NOMO-1 treated with DMSO at 0.1 percent for 48 hours (cell line): ENCODE data around the gene CCDC86.

Experiments
- DNase-seq: peaks from one replicate; lab custom pipeline; 2025; ENCODE audit not compliant: unreplicated experiment; lab: John Stamatoyannopoulos, UW

The CCDC86 gene

GRCh38 chr11:60889869-60890311 is 48.0 kb downstream of the CCDC86 start:
- no peak for DNase-seq

DNA sequence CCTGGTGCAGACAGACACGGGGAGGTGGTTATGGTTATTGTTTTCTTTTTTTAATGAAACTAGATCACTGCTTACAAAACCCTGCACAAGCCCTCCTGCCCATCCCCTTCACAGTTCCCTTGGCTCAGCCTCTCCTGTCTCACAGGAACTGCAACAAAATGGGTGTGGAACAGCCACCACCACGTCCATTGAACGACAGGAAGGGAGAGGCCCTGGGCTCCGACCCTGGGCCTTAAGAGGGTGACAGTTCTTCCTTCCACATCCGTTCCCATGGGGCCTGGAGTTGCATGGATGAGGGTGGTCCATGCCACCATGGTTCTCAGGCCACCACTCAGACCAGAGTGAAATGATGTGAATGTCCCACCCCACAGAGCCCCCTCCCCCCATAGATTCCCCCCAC is 48.8 kb downstream of the CCDC86 start:
- DNase-seq: no peak

DNA sequence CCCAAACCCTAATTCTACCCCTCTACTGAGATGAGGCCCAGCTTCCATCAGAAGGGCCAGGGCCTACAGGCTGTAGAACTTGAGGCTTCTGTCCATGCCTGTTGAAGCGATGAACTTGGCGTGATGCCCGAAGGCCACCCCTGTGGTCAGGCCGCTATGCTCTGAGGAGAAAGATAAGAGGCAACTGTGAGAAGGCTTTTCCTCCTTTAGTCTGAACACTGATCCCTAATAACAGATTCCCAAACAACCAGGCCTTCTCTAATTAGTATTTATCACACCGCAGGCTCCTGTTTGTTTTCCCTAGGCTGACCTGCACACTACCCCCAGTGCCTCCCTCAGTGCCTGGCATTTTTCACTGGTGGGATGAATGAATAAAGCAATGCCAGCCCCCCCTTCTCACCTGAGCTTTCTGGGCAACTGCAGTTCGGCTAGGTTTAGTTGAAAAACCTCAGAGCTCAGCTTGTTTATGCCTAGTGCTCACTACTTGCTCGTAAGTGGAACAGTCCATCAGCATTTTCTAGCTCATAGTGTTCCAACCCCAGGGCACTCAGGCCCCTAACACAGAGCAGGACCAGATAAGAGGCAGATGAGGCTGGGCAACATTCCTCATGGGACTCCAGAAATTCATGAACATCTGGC is 49.3 kb downstream of the CCDC86 start:
- DNase-seq: no peak

DNA sequence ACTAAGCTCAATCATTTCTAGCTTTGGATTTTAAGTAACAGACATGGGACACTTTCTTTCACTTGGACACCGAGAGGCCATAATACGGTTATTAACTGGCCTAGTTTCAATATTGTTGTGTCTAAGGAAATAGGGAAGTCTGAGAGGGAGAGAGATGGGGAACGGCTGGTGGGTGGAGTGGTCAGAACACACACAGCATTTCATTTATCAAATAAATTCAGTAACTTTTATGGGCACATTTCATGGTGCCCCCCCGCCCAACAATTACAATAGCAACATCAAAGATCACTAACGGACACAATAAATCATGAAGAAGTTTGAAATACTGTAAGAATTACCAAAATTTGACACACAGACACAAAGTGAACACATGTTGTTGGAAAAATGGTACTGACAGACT is 53.8 kb downstream of the CCDC86 start:
- DNase-seq: no peak

GRCh38 chr11:60897496-60897895 is 55.6 kb downstream of the CCDC86 start:
- no peak for DNase-seq

DNA sequence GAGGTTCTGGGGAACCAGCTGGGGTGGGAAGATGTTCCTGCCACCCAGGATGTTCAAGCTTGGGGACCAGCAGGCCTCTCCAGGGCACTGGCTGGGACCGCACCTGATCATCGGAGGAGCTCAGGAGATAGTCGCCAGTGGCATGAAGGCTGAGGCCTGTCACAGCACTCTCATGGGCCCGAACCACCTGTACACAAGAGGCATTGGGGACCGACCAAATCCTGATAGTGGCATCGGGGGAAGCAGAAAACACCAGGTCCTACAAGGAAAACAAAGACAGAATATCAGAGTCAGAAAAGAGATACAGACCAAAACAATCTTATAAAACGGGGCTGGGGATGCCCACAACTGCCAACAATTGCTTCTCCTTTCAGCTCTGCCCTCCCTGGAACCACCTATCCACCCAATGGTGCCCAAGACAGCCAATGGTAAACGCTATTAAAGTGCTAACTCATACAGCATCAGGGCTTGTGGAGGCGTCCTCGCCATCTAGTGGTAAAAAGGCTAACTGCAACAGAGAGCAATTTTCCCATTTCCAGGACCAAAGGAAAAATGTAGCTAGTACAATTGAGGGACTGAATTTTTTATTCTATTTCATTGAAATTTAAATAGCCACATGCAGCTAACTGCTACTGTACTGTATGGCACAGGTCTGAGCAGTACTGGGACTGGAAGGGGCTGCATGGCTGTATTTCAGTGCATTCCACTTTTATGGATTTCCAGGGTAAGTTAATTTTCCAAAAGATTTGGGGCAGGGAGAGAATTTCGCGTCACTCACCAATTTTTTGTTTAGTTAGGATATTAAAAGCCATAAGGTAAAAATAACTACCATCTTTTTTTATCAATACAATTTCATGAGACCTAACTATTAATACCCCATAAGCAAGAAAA is 57.4 kb downstream of the CCDC86 start:
- peak; percentile 48 for DNase-seq

- DNase-seq: no peak
These were observed 58.1 kb downstream of the CCDC86 start for GRCh38 chr11:60899977-60900376.
